Chondrocyte (in vitro differentiated cells): ENCODE results near the gene ZMYND11. TPM values are rescaled to one million over a fixed set of nuclear protein-coding genes. Genes with fewer than 3 reads are reported as not detected.
"Not testable (repeated sequence)": the region's sequence is repeated elsewhere in the genome, so short reads cannot be mapped to it uniquely, and the experiment has no call there.

Experiments used
- DNase-seq: peaks from one replicate; pipeline ENCODE4 v3.0.0; 2021; ENCODE audit warnings: mixed read lengths, low spot score
- H3K27ac Mint-ChIP-seq: one replicate; pipeline ENCODE4 v1.8.0; 2021; ENCODE audit warnings: mild to moderate bottlenecking, moderate library complexity, mixed read lengths; ENCODE audit not compliant: unreplicated experiment
- H3K27me3 Mint-ChIP-seq: 2 replicates; pipeline ENCODE4 v1.8.0; 2021; ENCODE audit warnings: low read depth, mixed read lengths
- H3K36me3 Mint-ChIP-seq: 2 replicates; pipeline ENCODE4 v1.8.0; 2021; ENCODE audit warnings: low read depth, mixed read lengths
- H3K4me1 Mint-ChIP-seq: 2 replicates; pipeline ENCODE4 v1.8.0; 2021; ENCODE audit warnings: low read depth, mild to moderate bottlenecking, mixed read lengths
- H3K4me3 Mint-ChIP-seq: one replicate; pipeline ENCODE4 v1.8.0; 2021; ENCODE audit warnings: mild to moderate bottlenecking, moderate library complexity, mixed read lengths; ENCODE audit not compliant: unreplicated experiment
- H3K9me3 Mint-ChIP-seq: 2 replicates; pipeline ENCODE4 v1.8.0; 2021; ENCODE audit warnings: low read depth, mixed read lengths
- CTCF ChIP-seq: fragments of 200-600 bp; sonication (generic); IDR thresholded peaks from 2 replicates; pipeline ENCODE4 v1.5.0; 2021; ENCODE audit warnings: antibody characterized with exemption, mild to moderate bottlenecking, moderate library complexity
- total RNA-seq: library from RNA; stranded (reverse); gene quantifications from 3 replicates; pipeline ENCODE4 v1.2.1, GENCODE V29; 2021

The ZMYND11 gene
- total RNA-seq, 1 donor from 2014 or later: 72.0 TPM

- H3K27me3 Mint-ChIP-seq: no peaks in the 10 kb centered on the region
- no peaks in the 10 kb centered on the region for H3K4me1 Mint-ChIP-seq
- DNase-seq: no peak
- peaks cover 47% of the 10 kb centered on the region for H3K36me3 Mint-ChIP-seq
- no peak for TF ChIP-seq CTCF
- H3K4me3 Mint-ChIP-seq: no peak overlapping the region
- H3K9me3 Mint-ChIP-seq: no peaks in the 10 kb centered on the region
- H3K27ac Mint-ChIP-seq: no peak overlapping the region
Measured at GRCh38 chr10:247480-247879, 112.2 kb downstream of the ZMYND11 start.

- DNase-seq: no peak
- no peaks in the 10 kb centered on the region for H3K4me1 Mint-ChIP-seq
- TF ChIP-seq CTCF: no peak
- no peak overlapping the region for H3K27ac Mint-ChIP-seq
- no peaks in the 10 kb centered on the region for H3K9me3 Mint-ChIP-seq
- no peak overlapping the region for H3K4me3 Mint-ChIP-seq
- H3K36me3 Mint-ChIP-seq: peaks cover 48% of the 10 kb centered on the region
- H3K27me3 Mint-ChIP-seq: no peaks in the 10 kb centered on the region
Measured at GRCh38 chr10:248307-248706, 113.1 kb downstream of the ZMYND11 start.

DNA sequence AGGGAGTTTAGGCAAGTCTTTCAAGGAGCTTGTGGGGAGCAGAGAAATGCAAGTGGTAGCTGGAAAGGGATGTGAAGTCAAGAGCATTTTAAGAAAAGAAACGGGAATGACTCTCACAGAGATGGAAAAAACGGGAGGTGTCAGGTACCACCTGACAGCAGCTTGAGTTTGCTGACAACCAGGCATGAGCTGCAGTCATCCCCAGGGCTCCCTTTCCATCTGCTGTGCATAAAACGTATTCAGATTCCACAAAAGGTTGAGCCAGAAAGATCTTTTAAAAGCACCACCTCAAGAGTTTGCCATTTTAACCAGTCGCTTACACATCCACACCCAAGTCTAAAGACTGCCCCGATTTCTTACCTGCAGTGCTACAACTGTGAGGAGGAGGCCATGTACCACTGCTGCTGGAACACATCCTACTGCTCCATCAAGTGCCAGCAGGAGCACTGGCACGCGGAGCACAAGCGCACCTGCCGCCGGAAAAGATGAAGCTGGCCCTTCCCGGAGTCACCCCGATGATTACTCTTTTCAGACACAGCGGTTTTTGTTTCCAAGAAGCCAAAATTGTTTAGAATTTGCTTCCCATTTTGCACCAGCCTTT lies 116.8 kb downstream of the ZMYND11 start:
- peaks cover 53% of the 10 kb centered on the region for H3K36me3 Mint-ChIP-seq
- H3K27me3 Mint-ChIP-seq: no peaks in the 10 kb centered on the region
- H3K27ac Mint-ChIP-seq: no peak overlapping the region
- no peak for TF ChIP-seq CTCF
- DNase-seq: no peak
- H3K4me3 Mint-ChIP-seq: no peak overlapping the region
- no peaks in the 10 kb centered on the region for H3K9me3 Mint-ChIP-seq
- no peaks in the 10 kb centered on the region for H3K4me1 Mint-ChIP-seq

GRCh38 chr10:260819-261429 lies 125.7 kb downstream of the ZMYND11 start:
- H3K4me1 Mint-ChIP-seq: no peaks in the 10 kb centered on the region
- H3K4me3 Mint-ChIP-seq: no peak overlapping the region
- TF ChIP-seq CTCF: no peak
- H3K27me3 Mint-ChIP-seq: no peaks in the 10 kb centered on the region
- H3K36me3 Mint-ChIP-seq: peaks cover 11% of the 10 kb centered on the region
- DNase-seq: no peak
- no peak overlapping the region for H3K27ac Mint-ChIP-seq
- H3K9me3 Mint-ChIP-seq: no peaks in the 10 kb centered on the region

- not testable (repeated sequence) for H3K9me3 Mint-ChIP-seq, H3K4me1 Mint-ChIP-seq, DNase-seq, H3K4me3 Mint-ChIP-seq, H3K27ac Mint-ChIP-seq, H3K27me3 Mint-ChIP-seq, H3K36me3 Mint-ChIP-seq
Measured at GRCh38 chr10:264160-265073, 129.2 kb downstream of the ZMYND11 start.

DNA sequence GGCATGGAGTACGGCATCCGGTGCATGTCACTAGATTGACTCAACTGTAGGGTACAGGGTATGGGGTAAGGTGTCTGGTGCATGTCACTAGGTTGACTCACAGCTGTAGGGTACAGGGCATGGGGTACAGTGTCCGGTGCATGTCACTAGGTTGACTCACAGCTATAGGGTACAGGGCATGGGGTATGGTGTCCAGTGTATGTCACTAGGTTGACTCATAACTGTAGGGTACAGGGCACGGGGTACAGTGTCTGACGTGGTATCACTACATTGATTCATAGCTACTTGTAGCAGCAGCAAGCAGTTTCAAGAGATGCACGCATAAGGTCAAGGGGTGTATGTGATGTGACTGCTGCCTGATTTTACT lies 129.8 kb downstream of the ZMYND11 start:
- H3K4me1 Mint-ChIP-seq, DNase-seq, H3K27ac Mint-ChIP-seq, H3K9me3 Mint-ChIP-seq, H3K4me3 Mint-ChIP-seq, H3K36me3 Mint-ChIP-seq, H3K27me3 Mint-ChIP-seq: not testable (repeated sequence)

GRCh38 chr10:265816-266588 lies 130.7 kb downstream of the ZMYND11 start:
- not testable (repeated sequence) for DNase-seq, H3K9me3 Mint-ChIP-seq, H3K27ac Mint-ChIP-seq, H3K4me3 Mint-ChIP-seq, H3K27me3 Mint-ChIP-seq, H3K4me1 Mint-ChIP-seq, H3K36me3 Mint-ChIP-seq
